GM12891 (cell line): ENCODE results near the gene TRERF1.

Source experiments
- POLR2A ChIP-seq: IDR thresholded peaks from 2 replicates; pipeline ENCODE4 v1.6.1; 2011; ENCODE audit warnings: low read depth, low read length, control low read depth
- POLR2AphosphoS5 ChIP-seq: IDR thresholded peaks from 2 replicates; pipeline ENCODE4 v1.6.1; 2011; ENCODE audit warnings: low read depth, low read length, control low read depth
- POU2F2 ChIP-seq: IDR thresholded peaks from 2 replicates; pipeline ENCODE4 v1.6.1; 2011; ENCODE audit warnings: low read depth, mild to moderate bottlenecking, control low read depth, low read length, moderate library complexity
- TAF1 ChIP-seq: IDR thresholded peaks from 2 replicates; pipeline ENCODE4 v1.6.1; 2011; ENCODE audit warnings: low read depth, low read length, control low read depth

DNA sequence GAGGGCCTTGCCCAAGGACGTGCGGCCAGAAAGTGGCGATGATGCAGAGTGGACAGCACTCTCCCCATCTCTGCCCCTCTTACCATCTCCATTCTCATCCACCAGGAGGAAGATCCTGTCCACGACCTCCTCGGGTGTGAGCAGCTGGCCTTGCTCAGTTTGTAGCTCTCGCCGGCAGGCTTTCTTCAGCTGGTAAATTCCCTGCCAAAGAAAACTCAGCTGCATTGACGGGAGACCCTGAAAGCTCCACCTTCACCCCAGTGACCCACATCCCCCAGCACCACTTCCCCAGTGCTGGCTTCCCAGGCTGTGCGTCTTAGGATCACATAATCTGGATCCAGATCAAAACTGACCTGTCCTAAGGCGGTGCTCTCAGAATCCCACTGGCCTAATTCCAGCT is 266.1 kb downstream of the TRERF1 start:
- TF ChIP-seq POLR2AphosphoS5 (no peak), POLR2A (no peak), TAF1 (no peak), POU2F2 (no peak)
